HEK293 (cell line): Measurements from ENCODE around the gene KIAA1328.

Experiments
- ATF2 ChIP-seq: fragments of 450-650 bp; formaldehyde crosslinking; IDR thresholded peaks from 2 replicates; pipeline ENCODE4 v1.5.1; 2016; ENCODE audit warnings: missing biosample characterization, missing genetic modification characterization, low read depth
- HOXC10 ChIP-seq: sonication (generic); formaldehyde crosslinking; IDR thresholded peaks from 2 replicates; pipeline ENCODE4 v1.8.1; 2023; ENCODE audit warnings: mild to moderate bottlenecking, missing genetic modification reagents
- MYNN ChIP-seq: fragments of 450-650 bp; formaldehyde crosslinking; IDR thresholded peaks from 2 replicates; pipeline ENCODE4 v1.5.1; 2016; ENCODE audit warnings: missing biosample characterization, missing genetic modification characterization, borderline replicate concordance
- PBX3 ChIP-seq: sonication (generic); formaldehyde crosslinking; IDR thresholded peaks from 2 replicates; pipeline ENCODE4 v1.8.1; 2022; ENCODE audit warnings: mild to moderate bottlenecking, moderate library complexity, missing genetic modification reagents
- PRDM1 ChIP-seq: fragments of 450-650 bp; formaldehyde crosslinking; IDR thresholded peaks from 2 replicates; pipeline ENCODE4; 2016; ENCODE audit warnings: missing biosample characterization, missing genetic modification characterization
- PRDM10 ChIP-seq: fragments of 450-650 bp; formaldehyde crosslinking; IDR thresholded peaks from 2 replicates; pipeline ENCODE4 v1.5.1; 2016; ENCODE audit warnings: missing biosample characterization, missing genetic modification characterization
- SETDB1 ChIP-seq: IDR thresholded peaks from one replicate; pipeline ENCODE4 v1.6.1; 2017; ENCODE audit warnings: mild to moderate bottlenecking, low read length, moderate library complexity, mixed read lengths; ENCODE audit not compliant: insufficient read length
- TCF7L2 ChIP-seq: IDR thresholded peaks from 2 replicates; pipeline ENCODE4 v1.6.1; 2011; ENCODE audit warnings: low read depth, mild to moderate bottlenecking, inconsistent platforms, low read length, moderate library complexity, borderline replicate concordance
- WT1 ChIP-seq: fragments of 450-650 bp; formaldehyde crosslinking; IDR thresholded peaks from 2 replicates; pipeline ENCODE4 v1.5.1; 2016; ENCODE audit warnings: missing biosample characterization, missing genetic modification characterization
- ZBTB17 ChIP-seq: fragments of 450-650 bp; formaldehyde crosslinking; IDR thresholded peaks from 2 replicates; pipeline ENCODE4 v1.5.1; 2016; ENCODE audit warnings: missing biosample characterization, missing genetic modification characterization
- ZBTB20 ChIP-seq: fragments of 450-650 bp; formaldehyde crosslinking; IDR thresholded peaks from 2 replicates; pipeline ENCODE4 v1.5.1; 2016; ENCODE audit warnings: missing biosample characterization, missing genetic modification characterization
- ZFP41 ChIP-seq: fragments of 450-650 bp; formaldehyde crosslinking; IDR thresholded peaks from 2 replicates; pipeline ENCODE4 v1.5.1; 2016; ENCODE audit warnings: missing biosample characterization, missing genetic modification characterization, borderline replicate concordance
- ZIC2 ChIP-seq: fragments of 450-650 bp; formaldehyde crosslinking; IDR thresholded peaks from 2 replicates; pipeline ENCODE4 v1.5.1; 2016; ENCODE audit warnings: missing biosample characterization, missing genetic modification characterization
- ZNF114 ChIP-seq: fragments of 450-650 bp; formaldehyde crosslinking; IDR thresholded peaks from 2 replicates; pipeline ENCODE4 v1.5.0; 2017; ENCODE audit warnings: missing biosample characterization, missing genetic modification characterization
- ZNF184 ChIP-seq: fragments of 450-650 bp; IDR thresholded peaks from 2 replicates; pipeline ENCODE4 v1.5.1; 2018; ENCODE audit warnings: missing biosample characterization, mild to moderate bottlenecking, missing genetic modification characterization
- ZNF239 ChIP-seq: fragments of 450-650 bp; formaldehyde crosslinking; IDR thresholded peaks from 2 replicates; pipeline ENCODE4 v1.5.1; 2016; ENCODE audit warnings: missing biosample characterization, missing genetic modification characterization
- ZNF324 ChIP-seq: fragments of 450-650 bp; formaldehyde crosslinking; IDR thresholded peaks from 2 replicates; pipeline ENCODE4 v1.5.1; 2016; ENCODE audit warnings: missing biosample characterization, missing genetic modification characterization
- ZNF473 ChIP-seq: fragments of 450-650 bp; formaldehyde crosslinking; IDR thresholded peaks from 2 replicates; pipeline ENCODE4 v1.5.1; 2017; ENCODE audit warnings: missing biosample characterization, missing genetic modification characterization
- ZNF501 ChIP-seq: fragments of 450-650 bp; formaldehyde crosslinking; IDR thresholded peaks from 2 replicates; pipeline ENCODE4 v1.5.1; 2016; ENCODE audit warnings: missing biosample characterization, missing genetic modification characterization
- ZNF596 ChIP-seq: fragments of 450-650 bp; IDR thresholded peaks from 2 replicates; pipeline ENCODE4 v1.5.0; 2018; ENCODE audit warnings: missing biosample characterization, mild to moderate bottlenecking, missing genetic modification characterization, moderate library complexity
- ZNF621 ChIP-seq: fragments of 450-650 bp; formaldehyde crosslinking; IDR thresholded peaks from 2 replicates; pipeline ENCODE4 v1.5.1; 2017; ENCODE audit warnings: missing biosample characterization, missing genetic modification characterization
- ZNF623 ChIP-seq: fragments of 450-650 bp; formaldehyde crosslinking; IDR thresholded peaks from 2 replicates; pipeline ENCODE4 v1.5.1; 2016; ENCODE audit warnings: missing biosample characterization, missing genetic modification characterization
- ZNF645 ChIP-seq: fragments of 450-650 bp; formaldehyde crosslinking; IDR thresholded peaks from 2 replicates; pipeline ENCODE4; 2016; ENCODE audit warnings: missing biosample characterization, missing genetic modification characterization
- ZNF654 ChIP-seq: fragments of 450-650 bp; formaldehyde crosslinking; IDR thresholded peaks from 2 replicates; pipeline ENCODE4 v1.5.1; 2016; ENCODE audit warnings: low read depth, missing biosample characterization, missing genetic modification characterization
- ZNF707 ChIP-seq: fragments of 450-650 bp; formaldehyde crosslinking; IDR thresholded peaks from 2 replicates; pipeline ENCODE4 v1.5.1; 2016; ENCODE audit warnings: missing biosample characterization, missing genetic modification characterization
- ZNF747 ChIP-seq: fragments of 450-650 bp; formaldehyde crosslinking; IDR thresholded peaks from 2 replicates; pipeline ENCODE4 v1.5.1; 2016; ENCODE audit warnings: missing biosample characterization, missing genetic modification characterization
- ZNF777 ChIP-seq: fragments of 450-650 bp; formaldehyde crosslinking; IDR thresholded peaks from 2 replicates; pipeline ENCODE4 v1.5.1; 2017; ENCODE audit warnings: missing biosample characterization, missing genetic modification characterization, borderline replicate concordance
- ZNF843 ChIP-seq: fragments of 450-650 bp; formaldehyde crosslinking; IDR thresholded peaks from 2 replicates; pipeline ENCODE4 v1.5.1; 2016; ENCODE audit warnings: missing biosample characterization, missing genetic modification characterization
- ZXDB ChIP-seq: fragments of 450-650 bp; formaldehyde crosslinking; IDR thresholded peaks from 2 replicates; pipeline ENCODE4 v1.5.1; 2016; ENCODE audit warnings: missing biosample characterization, missing genetic modification characterization
- TF ChIP-seq, protein P1 (sequence below): fragments of 450-650 bp; formaldehyde crosslinking; IDR thresholded peaks from 2 replicates; pipeline ENCODE4 v1.5.1; 2016; ENCODE audit warnings: missing biosample characterization, missing genetic modification characterization
- TF ChIP-seq, protein P2 (sequence below): fragments of 450-650 bp; formaldehyde crosslinking; optimal IDR thresholded peaks from 2 replicates; pipeline ENCODE3; 2016; ENCODE audit warnings: missing biosample characterization, mild to moderate bottlenecking, missing genetic modification characterization

KIAA1328 gene

DNA sequence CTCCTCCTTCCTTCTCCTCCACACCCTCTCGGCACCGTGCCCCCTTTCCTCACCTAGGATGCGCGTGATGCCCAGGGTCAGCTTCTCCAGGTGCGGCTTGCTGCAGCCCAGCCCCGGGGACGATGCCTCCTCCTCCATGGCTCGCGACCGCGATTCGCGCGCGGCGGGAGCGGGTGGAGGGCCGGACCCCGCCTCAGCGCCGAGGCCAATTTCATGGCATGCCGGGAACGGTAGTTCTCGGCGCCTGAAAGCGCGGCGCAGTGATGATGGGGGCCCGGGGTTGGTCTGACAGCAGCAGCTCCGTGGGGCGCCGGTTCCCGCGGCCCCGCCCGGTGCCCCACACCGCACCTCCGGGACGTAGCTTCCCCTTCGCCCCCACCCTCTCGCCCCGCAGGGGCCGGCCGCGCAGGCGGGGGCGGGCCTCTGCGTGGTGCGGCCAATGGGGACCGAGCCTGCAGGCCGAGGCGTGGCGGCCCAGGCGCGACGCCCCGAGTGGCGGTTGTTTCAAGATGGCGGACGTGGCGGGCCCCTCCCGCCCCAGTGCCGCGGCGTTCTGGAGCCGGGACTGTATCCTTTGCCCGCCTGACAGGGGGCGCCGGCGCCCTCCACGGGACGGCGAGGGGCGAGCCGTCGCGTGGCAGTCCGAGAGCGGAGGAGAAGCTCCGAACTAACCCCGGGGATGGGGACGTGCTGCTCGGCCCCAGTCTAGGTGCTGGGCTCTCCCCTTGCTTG, at the start of gene KIAA1328, which contains the start of gene TPGS2 (continued):
- TF ChIP-seq MYNN (tag by site-specific recombination) (no peak), SETDB1 (no peak), ZIC2 (tag by site-specific recombination) (no peak; the same call in 1 of the 2 replicates), ATF2 (tag by site-specific recombination) (no peak), ZNF777 (tag by site-specific recombination) (no peak; the same call in 1 of the 2 replicates), ZBTB20 (tag by site-specific recombination) (peak; percentile 92), ZNF645 (tag by site-specific recombination) (no peak), ZNF843 (tag by site-specific recombination) (peak; percentile 62; the same call in 1 of the 2 replicates), ZNF114 (tag by site-specific recombination) (0 out of 2 replicates have a peak, but pooled peaks have one; percentile 23), ZBTB17 (peak; percentile 45; the same call in 1 of the 2 replicates), ZNF621 (tag by site-specific recombination) (no peak), ZFP41 (tag by site-specific recombination) (no peak), TCF7L2 (no peak), PRDM1 (no peak), ZNF654 (tag by site-specific recombination) (no peak), PRDM10 (tag by site-specific recombination) (peak; percentile 64), ZNF707 (no peak), ZNF623 (no peak), ZNF473 (tag by site-specific recombination) (no peak), ZNF184 (tag by site-specific recombination) (no peak), PBX3 (peak; percentile 59), HOXC10 (CRISPR knock-in tag) (no peak), ZNF747 (no peak), WT1 (tag by site-specific recombination) (no peak), ZNF324 (no peak), ZNF239 (tag by site-specific recombination) (no peak), ZNF596 (tag by site-specific recombination) (no peak), ZNF501 (tag by site-specific recombination) (peak; percentile 85), ZXDB (tag by site-specific recombination) (peak; percentile 78)
- TF ChIP-seq, protein P1, sequence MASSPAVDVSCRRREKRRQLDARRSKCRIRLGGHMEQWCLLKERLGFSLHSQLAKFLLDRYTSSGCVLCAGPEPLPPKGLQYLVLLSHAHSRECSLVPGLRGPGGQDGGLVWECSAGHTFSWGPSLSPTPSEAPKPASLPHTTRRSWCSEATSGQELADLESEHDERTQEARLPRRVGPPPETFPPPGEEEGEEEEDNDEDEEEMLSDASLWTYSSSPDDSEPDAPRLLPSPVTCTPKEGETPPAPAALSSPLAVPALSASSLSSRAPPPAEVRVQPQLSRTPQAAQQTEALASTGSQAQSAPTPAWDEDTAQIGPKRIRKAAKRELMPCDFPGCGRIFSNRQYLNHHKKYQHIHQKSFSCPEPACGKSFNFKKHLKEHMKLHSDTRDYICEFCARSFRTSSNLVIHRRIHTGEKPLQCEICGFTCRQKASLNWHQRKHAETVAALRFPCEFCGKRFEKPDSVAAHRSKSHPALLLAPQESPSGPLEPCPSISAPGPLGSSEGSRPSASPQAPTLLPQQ, result peak; percentile 84
- TF ChIP-seq, protein P2, sequence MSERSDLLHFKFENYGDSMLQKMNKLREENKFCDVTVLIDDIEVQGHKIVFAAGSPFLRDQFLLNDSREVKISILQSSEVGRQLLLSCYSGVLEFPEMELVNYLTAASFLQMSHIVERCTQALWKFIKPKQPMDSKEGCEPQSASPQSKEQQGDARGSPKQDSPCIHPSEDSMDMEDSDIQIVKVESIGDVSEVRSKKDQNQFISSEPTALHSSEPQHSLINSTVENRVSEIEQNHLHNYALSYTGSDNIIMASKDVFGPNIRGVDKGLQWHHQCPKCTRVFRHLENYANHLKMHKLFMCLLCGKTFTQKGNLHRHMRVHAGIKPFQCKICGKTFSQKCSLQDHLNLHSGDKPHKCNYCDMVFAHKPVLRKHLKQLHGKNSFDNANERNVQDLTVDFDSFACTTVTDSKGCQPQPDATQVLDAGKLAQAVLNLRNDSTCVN (tag by site-specific recombination), result peak; percentile 96
